ACHN (cell line): ENCODE data around the gene PHLDA1.

Experiments used
- DNase-seq: peaks from one replicate; pipeline ENCODE4 v3.0.0-alpha.2; 2015
- in situ Hi-C: cut with HindIII; loops from 2 replicates; pipeline ENCODE4 v1.10.0; 2017; ENCODE audit warnings: low sequenced_read_pairs, low pct_ligation_motif_present, low pct_unique_long_range_greater_than_20kb

The PHLDA1 gene

GRCh38 chr12:75978677-75979076, 52.9 kb downstream of the PHLDA1 start:
- in situ Hi-C loops: no loop called here
- peak; percentile 50 for DNase-seq

DNA sequence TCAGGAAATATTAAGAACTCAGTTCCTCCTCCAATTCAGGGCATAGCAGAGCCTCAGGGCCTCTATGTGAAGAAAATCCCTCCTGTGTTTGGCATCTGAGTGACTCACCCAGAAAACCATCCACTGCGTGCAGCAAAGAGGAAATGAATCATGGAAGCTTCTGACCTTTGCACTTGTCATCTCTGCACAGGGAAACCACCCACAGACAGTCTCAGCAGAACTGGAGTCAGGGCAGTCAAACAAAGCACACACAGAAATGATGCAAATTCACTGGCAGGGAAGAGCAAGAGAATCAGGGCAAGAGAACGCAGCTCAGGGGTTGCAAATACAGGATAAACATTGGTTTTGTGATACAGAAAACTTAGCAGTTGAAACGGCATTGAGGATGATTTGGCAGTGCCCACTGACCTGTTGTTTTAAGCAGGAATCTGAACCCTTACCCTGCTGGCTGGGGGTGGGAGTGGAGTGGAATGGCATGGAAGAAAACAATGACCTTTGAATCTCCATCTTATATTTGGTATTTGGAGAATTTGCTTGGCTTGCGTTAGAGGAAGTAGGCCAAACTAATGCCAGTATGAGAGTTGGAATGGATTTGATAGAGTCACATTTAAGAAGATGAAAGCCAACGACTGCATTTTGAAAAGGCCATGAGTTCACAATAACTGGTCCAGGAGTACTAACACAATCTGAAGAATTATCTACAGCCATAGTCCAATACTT, 53.5 kb downstream of the PHLDA1 start:
- in situ Hi-C loops: no loop called here
- peak; percentile 100 for DNase-seq

DNA sequence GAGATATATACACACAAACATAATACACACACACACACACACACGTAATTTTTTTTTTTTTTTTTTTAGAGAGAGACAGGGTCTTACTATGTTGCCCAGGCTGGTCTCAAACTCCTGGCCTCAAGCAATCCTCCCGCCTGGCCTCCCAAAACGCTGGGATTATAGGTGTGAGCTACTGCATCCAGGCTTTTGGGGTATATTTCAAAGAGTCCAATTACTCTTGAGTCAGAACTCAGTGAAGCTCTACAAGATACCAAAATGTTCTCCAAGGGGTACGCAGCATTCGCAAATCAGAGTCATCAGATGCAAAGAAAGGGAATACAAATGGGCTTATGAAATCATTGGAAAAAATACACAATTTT, 54.0 kb downstream of the PHLDA1 start:
- DNase-seq: no peak
- in situ Hi-C loops: no loop called here

DNA sequence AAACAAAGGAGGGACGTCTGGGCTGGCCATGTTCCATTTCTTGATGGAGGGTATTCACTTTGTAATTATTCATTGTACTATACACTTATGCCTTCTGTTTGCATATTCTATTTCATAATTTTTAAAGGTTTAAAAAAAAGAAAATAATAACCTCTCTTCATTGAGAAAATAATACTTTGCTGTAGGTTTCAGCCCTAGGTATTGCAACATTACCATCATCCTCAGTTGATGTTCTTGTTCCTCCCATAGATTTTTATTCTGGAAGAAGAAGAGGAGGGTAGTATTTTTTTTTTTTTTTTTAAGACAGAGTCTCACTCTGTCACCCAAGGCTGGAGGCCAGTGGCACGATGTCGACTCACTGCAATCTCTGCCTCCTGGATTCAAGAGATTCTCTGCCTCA, 54.7 kb downstream of the PHLDA1 start:
- in situ Hi-C loops: no loop called here
- peak; percentile 30 for DNase-seq

DNA sequence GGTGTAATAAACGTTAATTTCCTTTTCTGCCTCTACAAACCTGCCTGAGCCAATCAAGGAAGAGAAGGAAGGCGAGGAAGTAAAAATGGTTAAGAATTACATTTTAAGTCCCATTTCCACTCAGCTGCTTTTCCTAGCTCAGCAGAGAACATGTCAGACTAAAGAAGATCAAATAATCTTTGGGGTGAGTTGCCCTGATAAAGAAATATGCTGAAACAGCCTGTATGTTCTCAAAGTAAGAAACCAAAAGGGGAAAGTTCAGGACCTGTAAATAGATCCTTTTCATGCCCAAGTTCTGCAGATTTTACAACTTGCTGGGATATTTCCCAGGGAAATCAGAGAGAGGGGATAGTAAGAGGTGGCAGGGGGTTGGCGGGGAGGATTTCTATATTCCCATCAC, 55.5 kb downstream of the PHLDA1 start:
- in situ Hi-C loops: no loop called here
- DNase-seq: no peak

DNA sequence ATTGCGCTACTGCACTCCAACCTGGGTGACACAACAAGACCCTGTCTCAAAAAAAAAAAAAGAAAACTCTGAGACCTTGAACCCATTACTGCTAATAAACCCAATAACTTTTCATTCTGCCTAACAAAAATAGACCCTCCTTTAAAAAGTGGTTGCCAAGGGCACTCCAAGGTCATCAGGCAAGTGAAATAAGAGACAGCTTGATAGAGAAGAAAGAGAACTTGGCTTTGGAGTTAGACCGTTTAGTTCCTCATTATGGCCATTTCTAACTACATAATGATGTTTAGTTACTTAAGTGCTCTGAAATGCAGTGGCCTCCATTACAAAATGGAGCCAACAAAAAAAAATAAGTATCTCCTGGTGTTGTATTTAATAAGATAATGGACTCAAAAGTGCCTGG, 55.9 kb downstream of the PHLDA1 start:
- in situ Hi-C loops: no loop called here
- DNase-seq: no peak
